Astrocyte of the cerebellum (primary cell): ENCODE measurements around the gene TEC.

ENCODE experiments used
- DNase-seq: peaks from one replicate; pipeline ENCODE4 v3.0.0-alpha.2; 2011; ENCODE audit warnings: low read depth
- H3K4me3 ChIP-seq: 2 replicates; pipeline ENCODE4 v1.5.1; 2011; ENCODE audit warnings: mild to moderate bottlenecking, low read depth, low read length, moderate library complexity
- CTCF ChIP-seq: IDR thresholded peaks from 2 replicates; pipeline ENCODE4 v1.5.1; 2012; ENCODE audit warnings: low read length, low read depth, moderate library complexity, mild to moderate bottlenecking; ENCODE audit errors: missing control alignments
- in situ Hi-C: cut with HindIII; loops from 2 replicates; pipeline ENCODE4 v1.10.0; 2017; ENCODE audit warnings: low sequenced_read_pairs

Gene TEC

GRCh38 chr4:48134081-48134480 lies 135.6 kb downstream of the TEC start, which contains the start of gene TXK:
Gene TXK, minus strand, starts transcription at chr4:48134250. Its CDS starts 80 bp downstream, at chr4:48134170.
- H3K4me3 ChIP-seq = no peak within 1 kb of the TSS
- in situ Hi-C loops = no loop called here
- DNase-seq = no peak
- no peak for TF ChIP-seq CTCF

- in situ Hi-C loops = no loop called here
- DNase-seq = peak; percentile 20
Measured at GRCh38 chr4:48133669-48134068, 136.0 kb downstream of the TEC start.

GRCh38 chr4:48131736-48132135 lies 137.9 kb downstream of the TEC start:
- in situ Hi-C loops = no loop called here

More at GRCh38 chr4:48133669-48134068, 136.0 kb downstream of the TEC start:
- TF ChIP-seq CTCF = no peak
- H3K4me3 ChIP-seq = no peak overlapping the region

GRCh38 chr4:48130100-48130499 lies 139.5 kb downstream of the TEC start:
- no peak overlapping the region for H3K4me3 ChIP-seq
- DNase-seq = no peak
- in situ Hi-C loops = no loop called here
- TF ChIP-seq CTCF = no peak

More at GRCh38 chr4:48131736-48132135, 137.9 kb downstream of the TEC start:
- H3K4me3 ChIP-seq = no peak overlapping the region
- no peak for DNase-seq
- no peak for TF ChIP-seq CTCF

GRCh38 chr4:48129307-48130014 lies 140.2 kb downstream of the TEC start:
- in situ Hi-C loops = no loop called here
- DNase-seq = no peak
- TF ChIP-seq CTCF = peak; percentile 10
- no peak overlapping the region for H3K4me3 ChIP-seq

GRCh38 chr4:48127682-48128404 lies 141.8 kb downstream of the TEC start:
- H3K4me3 ChIP-seq = peak overlapping the region; percentile 22
- in situ Hi-C loops = no loop called here
- peak; percentile 76 for TF ChIP-seq CTCF
- peak; percentile 99 for DNase-seq
